SK-N-SH (cell line): ENCODE measurements around the gene ANTKMT. TPM values are rescaled to one million over a fixed set of nuclear protein-coding genes. Genes with fewer than 3 reads are reported as not detected.
A peak's percentile ranks its signal among the peaks of the same experiment; 100 is the strongest.

Experiments used
- CTCF ChIA-PET: fragments of 300-600, 350-600 bp; formaldehyde crosslinking; extraction: SDS; loops from one replicate; lab custom pipeline; 2021; lab: Yijun Ruan, JAX
- POLR2A ChIA-PET: fragments of 350-600 bp; sonication (Branson Sonifier 250); formaldehyde crosslinking; extraction: SDS; loops from one replicate; lab custom pipeline; 2020; ENCODE audit warnings: antibody characterized with exemption, inconsistent platforms; lab: Yijun Ruan, JAX
- DNase-seq: peaks from one replicate; pipeline ENCODE4 v3.0.0; 2012
- H2AFZ ChIP-seq: fragments of 200-600 bp; sonication (generic); 2 replicates; pipeline ENCODE4 v1.8.1; 2016; ENCODE audit warnings: antibody characterized with exemption, mild to moderate bottlenecking, low read depth
- H3F3A ChIP-seq: fragments of 200-600 bp; sonication (generic); replicated peaks from 2 replicates; pipeline ENCODE3; 2016; ENCODE audit warnings: antibody characterized with exemption, mild to moderate bottlenecking; ENCODE audit not compliant: insufficient read depth
- H3K27ac ChIP-seq, 2 experiments: fragments of 200-500 bp in 1 of 2; fragments of 200-600 bp in 1 of 2; sonication (Bioruptor generic) in 1 of 2; sonication (generic), shearing (Covaris generic) in 1 of 2; 2 replicates each; pipeline versions ENCODE4 v1.5.1 to v1.6.1; 2014 to 2016; ENCODE audit warnings: low read depth in 2 of 2, inconsistent platforms in 1 of 2, low read length in 1 of 2, mild to moderate bottlenecking in 1 of 2, mixed read lengths in 1 of 2
- H3K27me3 ChIP-seq: fragments of 200-600 bp; sonication (generic), shearing (Covaris generic); 2 replicates; pipeline ENCODE4 v1.6.1; 2016; ENCODE audit warnings: mixed run types; ENCODE audit not compliant: insufficient read depth
- H3K36me3 ChIP-seq, 2 experiments: fragments of 200-500 bp in 1 of 2; fragments of 200-600 bp in 1 of 2; sonication (Bioruptor generic) in 1 of 2; sonication (generic) in 1 of 2; replicated peaks in 1 of 2; 2 replicates each; pipeline versions ENCODE3 to v1.5.1; 2014 to 2016; ENCODE audit warnings: low read length in 1 of 2, mild to moderate bottlenecking in 1 of 2; ENCODE audit not compliant: insufficient read depth in 2 of 2, control insufficient read depth in 1 of 2
- H3K4me1 ChIP-seq, 2 experiments: fragments of 200-500 bp in 1 of 2; fragments of 200-600 bp in 1 of 2; sonication (Bioruptor generic) in 1 of 2; sonication (generic), shearing (Covaris generic) in 1 of 2; 2 replicates each; pipeline versions ENCODE4 v1.5.1 to v1.6.1; 2014 to 2016; ENCODE audit warnings: low read depth in 1 of 2, low read length in 1 of 2, mixed run types in 1 of 2; ENCODE audit not compliant: insufficient read depth in 2 of 2, control insufficient read depth in 1 of 2
- H3K4me2 ChIP-seq: fragments of 200-600 bp; sonication (generic), shearing (Covaris generic); 2 replicates; pipeline ENCODE4 v1.6.1; 2017; ENCODE audit warnings: mixed run types
- H3K4me3 ChIP-seq, 2 experiments: fragments of 200-500 bp in 1 of 2; fragments of 200-600 bp in 1 of 2; sonication (Bioruptor generic) in 1 of 2; sonication (generic), shearing (Covaris generic) in 1 of 2; 2 replicates each; pipeline versions ENCODE4 v1.5.1 to v1.8.1; 2014 to 2016; ENCODE audit warnings: low read depth in 2 of 2, inconsistent platforms in 1 of 2, low read length in 1 of 2, mild to moderate bottlenecking in 1 of 2, mixed read lengths in 1 of 2, moderate library complexity in 1 of 2
- H3K79me2 ChIP-seq: fragments of 200-600 bp; sonication (generic); 2 replicates; pipeline ENCODE4 v1.8.1; 2017; ENCODE audit warnings: mild to moderate bottlenecking; ENCODE audit not compliant: insufficient read depth
- H3K9ac ChIP-seq: fragments of 200-600 bp; sonication (generic); 2 replicates; pipeline ENCODE4 v1.6.1; 2017; ENCODE audit warnings: mixed run types
- H3K9me2 ChIP-seq: fragments of 200-600 bp; sonication (generic); 2 replicates; pipeline ENCODE4 v1.6.1; 2017; ENCODE audit warnings: mixed run types
- H3K9me3 ChIP-seq: fragments of 200-600 bp; sonication (generic); 2 replicates; pipeline ENCODE4 v1.6.1; 2017; ENCODE audit warnings: mixed run types, mild to moderate bottlenecking, moderate library complexity
- H4K20me1 ChIP-seq: fragments of 200-600 bp; sonication (generic); 2 replicates; pipeline ENCODE4 v1.6.1; 2017; ENCODE audit warnings: mild to moderate bottlenecking, mixed run types; ENCODE audit not compliant: insufficient read depth
- CHD2 ChIP-seq: fragments of 150-350 bp; IDR thresholded peaks from 2 replicates; pipeline ENCODE4 v1.6.1; 2018; ENCODE audit warnings: low read length; ENCODE audit not compliant: partially characterized antibody
- ELF1 ChIP-seq: IDR thresholded peaks from 2 replicates; pipeline ENCODE4 v1.4.0; 2012
- FOSL2 ChIP-seq: IDR thresholded peaks from 2 replicates; pipeline ENCODE4 v1.4.0; 2012; ENCODE audit warnings: low read depth, mild to moderate bottlenecking, moderate library complexity, borderline replicate concordance
- GABPA ChIP-seq: IDR thresholded peaks from 2 replicates; pipeline ENCODE4 v1.4.0; 2012; ENCODE audit warnings: low read depth, mild to moderate bottlenecking
- GATA2 ChIP-seq: sonication (generic); formaldehyde crosslinking; IDR thresholded peaks from 2 replicates; pipeline ENCODE4 v1.5.0; 2020; ENCODE audit warnings: mild to moderate bottlenecking, missing genetic modification reagents
- RAD21 ChIP-seq: IDR thresholded peaks from 2 replicates; pipeline ENCODE4 v1.6.1; 2012; ENCODE audit warnings: mild to moderate bottlenecking, low read length
- RCOR1 ChIP-seq: fragments of 150-350 bp; IDR thresholded peaks from 2 replicates; pipeline ENCODE4 v1.6.1; 2017; ENCODE audit warnings: antibody characterized with exemption, low read length
- TEAD4 ChIP-seq: IDR thresholded peaks from 2 replicates; pipeline ENCODE4 v1.4.0; 2012; ENCODE audit warnings: mild to moderate bottlenecking, borderline replicate concordance; ENCODE audit not compliant: insufficient read depth
- WGBS: methylation state at CpG from one replicate; pipeline ENCODE4 v1.1.6; 2017; ENCODE audit warnings: low lambda C conversion rate; 5-methylcytosine and 5-hydroxymethylcytosine counted together
- polyA plus RNA-seq, 3 experiments: library from polyadenylated mRNA; depleted of rRNA; stranded (reverse); fragments of >200 nt; gene quantifications; 2 replicates each; pipeline ENCODE4 v1.2.3, GENCODE V29; 2012
- TF ChIP-seq, protein P1 (sequence below): fragments of 150-350 bp; IDR thresholded peaks from 2 replicates; pipeline ENCODE4 v1.6.1; 2017; ENCODE audit warnings: antibody characterized with exemption, low read length, low read depth, borderline replicate concordance
- TF ChIP-seq, protein P2 (sequence below): IDR thresholded peaks from 2 replicates; pipeline ENCODE4 v1.4.0; 2012; ENCODE audit warnings: low read depth, borderline replicate concordance
- TF ChIP-seq, protein P3 (sequence below): IDR thresholded peaks from 2 replicates; pipeline ENCODE4 v1.4.0; 2012; ENCODE audit warnings: low read depth, borderline replicate concordance
- TF ChIP-seq, protein P4 (sequence below): fragments of 200-600 bp; sonication (generic); IDR thresholded peaks from 2 replicates; pipeline ENCODE4 v1.6.1; 2017; ENCODE audit warnings: antibody characterized with exemption, mild to moderate bottlenecking, moderate library complexity

Gene ANTKMT
- polyA plus RNA-seq, 1 of the 3 experiments (the other 2 are of a cell fraction): 57.4 TPM

DNA sequence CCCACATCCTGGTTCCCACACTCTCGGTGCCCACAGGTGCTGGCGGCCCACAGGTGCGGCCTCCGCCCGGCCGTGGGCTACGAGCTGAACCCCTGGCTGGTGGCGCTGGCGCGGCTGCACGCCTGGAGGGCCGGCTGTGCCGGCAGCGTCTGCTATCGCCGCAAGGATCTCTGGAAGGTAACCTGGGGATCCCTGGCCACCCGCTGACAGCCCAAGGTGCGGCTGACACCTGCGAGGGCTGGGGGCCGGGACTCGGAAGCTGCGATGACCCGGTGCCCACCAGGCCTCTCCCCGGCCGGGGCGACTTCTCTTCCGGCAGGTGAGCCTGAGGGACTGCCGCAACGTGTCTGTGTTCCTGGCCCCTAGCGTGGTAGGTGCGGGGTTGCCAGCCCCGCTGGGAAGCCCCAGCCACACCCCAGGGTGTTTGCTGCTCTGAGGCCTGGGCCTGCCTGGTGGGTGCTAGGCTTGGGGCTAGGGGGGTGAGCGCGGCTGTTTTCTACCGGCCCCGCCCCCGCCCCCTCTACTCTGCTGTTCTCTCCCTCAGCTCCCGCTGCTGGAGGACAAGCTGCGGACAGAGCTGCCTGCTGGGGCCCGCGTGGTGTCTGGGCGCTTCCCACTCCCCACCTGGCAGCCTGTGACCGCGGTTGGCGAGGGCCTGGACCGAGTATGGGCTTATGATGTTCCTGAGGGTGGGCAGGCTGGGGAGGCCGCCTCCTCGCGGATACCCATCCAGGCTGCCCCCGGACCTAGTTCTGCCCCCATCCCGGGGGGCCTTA, 1.0 kb downstream of the ANTKMT start:
- ChIA-PET POLR2A (interaction anchor here (0.6 to 3.8 kb wide), 11 partner anchors 8 to 189 kb away, joined by 3 to 19 read pairs (median 3); partner anchors contain the start of genes CHTF18, JMJD8, METTL26 and RPUSD1), CTCF (interaction anchor here (0.6 to 22.4 kb wide), 11 partner anchors 6 to 656 kb away, joined by 3 to 358 read pairs (median 6); partner anchors contain the start of genes ANTKMT, CCDC78, CIAO3 and FBXL16)
- Histone ChIP-seq H3K36me3 (peaks cover 0 to 6% of the 10 kb centered on the region in 2 experiments), H3K9me2 (no peaks in the 10 kb centered on the region), H3K4me1 (peaks cover 8 to 40% of the 10 kb centered on the region in 2 experiments; a peak in 3 of 4 replicates), H4K20me1 (0 out of 2 replicates have a peak, but pooled peaks cover 18% of the 10 kb centered on the region), H3K9ac (no peak overlapping the region), H3F3A (peaks cover 31% of the 10 kb centered on the region), H3K4me2 (peak overlapping the region; percentile 100), H3K27ac (peak overlapping the region in 1 of 2 experiments; percentile 99; a peak in 2 of 4 replicates), H3K79me2 (no peaks in the 10 kb centered on the region; the same call in 1 of the 2 replicates), H2AFZ (no peak overlapping the region), H3K4me3 (peak overlapping the region; percentile 86 to 89), H3K9me3 (no peaks in the 10 kb centered on the region), H3K27me3 (no peaks in the 10 kb centered on the region)
- DNase-seq: peak; percentile 60
- TF ChIP-seq, protein P1, sequence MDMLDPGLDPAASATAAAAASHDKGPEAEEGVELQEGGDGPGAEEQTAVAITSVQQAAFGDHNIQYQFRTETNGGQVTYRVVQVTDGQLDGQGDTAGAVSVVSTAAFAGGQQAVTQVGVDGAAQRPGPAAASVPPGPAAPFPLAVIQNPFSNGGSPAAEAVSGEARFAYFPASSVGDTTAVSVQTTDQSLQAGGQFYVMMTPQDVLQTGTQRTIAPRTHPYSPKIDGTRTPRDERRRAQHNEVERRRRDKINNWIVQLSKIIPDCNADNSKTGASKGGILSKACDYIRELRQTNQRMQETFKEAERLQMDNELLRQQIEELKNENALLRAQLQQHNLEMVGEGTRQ: no peak
- TF ChIP-seq GATA2 (CRISPR knock-in tag): 0 out of 2 replicates have a peak, but pooled peaks have one; percentile 18
- 74% methylated on average over 21 of the region's 51 CpGs for WGBS

DNA sequence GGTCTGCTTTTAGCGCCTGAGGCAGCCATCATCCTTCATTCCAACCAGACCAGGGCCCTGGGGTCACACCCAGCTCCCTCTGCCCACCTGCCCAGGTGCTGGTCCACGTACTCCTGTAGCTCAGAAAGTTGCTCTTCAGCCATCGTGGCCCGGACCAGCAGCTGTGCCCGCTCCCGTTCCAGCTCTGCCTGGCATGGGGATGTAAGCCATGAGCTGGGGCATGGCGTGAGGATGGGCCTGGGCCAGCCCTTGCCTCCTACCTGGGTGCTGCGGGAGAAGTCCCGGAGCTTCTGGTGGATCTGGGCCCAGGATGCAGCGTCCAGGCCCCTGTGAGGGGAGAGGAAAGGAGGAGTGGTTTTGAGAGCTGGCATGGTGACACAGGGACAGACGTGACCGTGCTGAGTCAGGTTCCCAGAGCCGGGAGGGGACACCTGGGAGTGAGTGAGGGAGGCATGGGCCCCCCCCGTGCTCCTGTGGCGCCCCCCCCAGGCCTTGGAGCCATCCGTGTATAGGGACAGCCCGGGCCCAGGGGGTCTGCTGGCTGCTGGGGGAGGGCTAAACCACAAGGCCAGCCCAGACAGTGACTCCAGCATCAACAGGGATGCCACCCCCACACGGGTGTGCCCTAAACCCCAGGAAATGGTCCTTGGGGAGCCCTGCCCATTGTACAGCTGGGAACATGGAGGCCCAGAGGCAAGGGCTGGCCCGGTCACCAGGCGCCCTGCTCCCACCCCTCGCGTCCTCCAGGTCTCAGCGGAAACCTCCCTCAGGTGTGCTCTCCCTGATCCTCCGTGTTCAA, 2.1 kb downstream of the ANTKMT start:
- CTCF ChIA-PET: interaction anchor here (0.6 to 22.4 kb wide), 10 partner anchors 5 to 657 kb away, joined by 3 to 358 read pairs (median 6); partner anchors contain the start of genes ANTKMT, CCDC78, CIAO3 and FBXL16
- DNase-seq: no peak
- Histone ChIP-seq H3K4me2 (peak overlapping the region; percentile 24; the same call in 1 of the 2 replicates), H3K9ac (no peak overlapping the region), H3K27me3 (no peaks in the 10 kb centered on the region)
- POLR2A ChIA-PET: interaction anchor here (0.6 to 1.4 kb wide), 5 partner anchors 10 to 188 kb away, joined by 3 to 4 read pairs (median 3); partner anchors contain the start of gene JMJD8
- TF ChIP-seq, protein P2, sequence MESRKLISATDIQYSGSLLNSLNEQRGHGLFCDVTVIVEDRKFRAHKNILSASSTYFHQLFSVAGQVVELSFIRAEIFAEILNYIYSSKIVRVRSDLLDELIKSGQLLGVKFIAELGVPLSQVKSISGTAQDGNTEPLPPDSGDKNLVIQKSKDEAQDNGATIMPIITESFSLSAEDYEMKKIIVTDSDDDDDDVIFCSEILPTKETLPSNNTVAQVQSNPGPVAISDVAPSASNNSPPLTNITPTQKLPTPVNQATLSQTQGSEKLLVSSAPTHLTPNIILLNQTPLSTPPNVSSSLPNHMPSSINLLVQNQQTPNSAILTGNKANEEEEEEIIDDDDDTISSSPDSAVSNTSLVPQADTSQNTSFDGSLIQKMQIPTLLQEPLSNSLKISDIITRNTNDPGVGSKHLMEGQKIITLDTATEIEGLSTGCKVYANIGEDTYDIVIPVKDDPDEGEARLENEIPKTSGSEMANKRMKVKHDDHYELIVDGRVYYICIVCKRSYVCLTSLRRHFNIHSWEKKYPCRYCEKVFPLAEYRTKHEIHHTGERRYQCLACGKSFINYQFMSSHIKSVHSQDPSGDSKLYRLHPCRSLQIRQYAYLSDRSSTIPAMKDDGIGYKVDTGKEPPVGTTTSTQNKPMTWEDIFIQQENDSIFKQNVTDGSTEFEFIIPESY: no peak
- TF ChIP-seq TEAD4 (no peak), FOSL2 (no peak), ELF1 (no peak), RAD21 (no peak), GABPA (no peak), RCOR1 (no peak), CHD2 (no peak)
- TF ChIP-seq, protein P1: no peak
- TF ChIP-seq, protein P3, sequence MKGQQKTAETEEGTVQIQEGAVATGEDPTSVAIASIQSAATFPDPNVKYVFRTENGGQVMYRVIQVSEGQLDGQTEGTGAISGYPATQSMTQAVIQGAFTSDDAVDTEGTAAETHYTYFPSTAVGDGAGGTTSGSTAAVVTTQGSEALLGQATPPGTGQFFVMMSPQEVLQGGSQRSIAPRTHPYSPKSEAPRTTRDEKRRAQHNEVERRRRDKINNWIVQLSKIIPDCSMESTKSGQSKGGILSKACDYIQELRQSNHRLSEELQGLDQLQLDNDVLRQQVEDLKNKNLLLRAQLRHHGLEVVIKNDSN: no peak
- TF ChIP-seq, protein P4, sequence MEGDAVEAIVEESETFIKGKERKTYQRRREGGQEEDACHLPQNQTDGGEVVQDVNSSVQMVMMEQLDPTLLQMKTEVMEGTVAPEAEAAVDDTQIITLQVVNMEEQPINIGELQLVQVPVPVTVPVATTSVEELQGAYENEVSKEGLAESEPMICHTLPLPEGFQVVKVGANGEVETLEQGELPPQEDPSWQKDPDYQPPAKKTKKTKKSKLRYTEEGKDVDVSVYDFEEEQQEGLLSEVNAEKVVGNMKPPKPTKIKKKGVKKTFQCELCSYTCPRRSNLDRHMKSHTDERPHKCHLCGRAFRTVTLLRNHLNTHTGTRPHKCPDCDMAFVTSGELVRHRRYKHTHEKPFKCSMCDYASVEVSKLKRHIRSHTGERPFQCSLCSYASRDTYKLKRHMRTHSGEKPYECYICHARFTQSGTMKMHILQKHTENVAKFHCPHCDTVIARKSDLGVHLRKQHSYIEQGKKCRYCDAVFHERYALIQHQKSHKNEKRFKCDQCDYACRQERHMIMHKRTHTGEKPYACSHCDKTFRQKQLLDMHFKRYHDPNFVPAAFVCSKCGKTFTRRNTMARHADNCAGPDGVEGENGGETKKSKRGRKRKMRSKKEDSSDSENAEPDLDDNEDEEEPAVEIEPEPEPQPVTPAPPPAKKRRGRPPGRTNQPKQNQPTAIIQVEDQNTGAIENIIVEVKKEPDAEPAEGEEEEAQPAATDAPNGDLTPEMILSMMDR: no peak
- TF ChIP-seq, all 33 proteins: peak for 0
- Histone ChIP-seq H4K20me1 (0 out of 2 replicates have a peak, but pooled peaks cover 14% of the 10 kb centered on the region), H3F3A (peaks cover 31% of the 10 kb centered on the region), H3K36me3 (peaks cover 0 to 5% of the 10 kb centered on the region in 2 experiments), H2AFZ (no peak overlapping the region), H3K4me3 (no peak overlapping the region), H3K9me3 (no peaks in the 10 kb centered on the region), H3K27ac (no peak overlapping the region), H3K4me1 (peaks cover 8 to 38% of the 10 kb centered on the region in 2 experiments; a peak in 3 of 4 replicates), H3K79me2 (no peaks in the 10 kb centered on the region; the same call in 1 of the 2 replicates), H3K9me2 (no peaks in the 10 kb centered on the region)
- WGBS: 88% methylated on average over 9 of the region's 24 CpGs
